HEK293 (cell line): Measurements from ENCODE around the gene GAS7.

Experiments used
- BCL11A ChIP-seq: fragments of 450-650 bp; formaldehyde crosslinking; IDR thresholded peaks from 2 replicates; pipeline ENCODE4 v1.5.1; 2016; ENCODE audit warnings: low read depth, missing biosample characterization, missing genetic modification characterization
- RBAK ChIP-seq: fragments of 450-650 bp; formaldehyde crosslinking; IDR thresholded peaks from 2 replicates; pipeline ENCODE4 v1.5.1; 2016; ENCODE audit warnings: missing biosample characterization, missing genetic modification characterization
- ZBTB17 ChIP-seq: fragments of 450-650 bp; formaldehyde crosslinking; IDR thresholded peaks from 2 replicates; pipeline ENCODE4 v1.5.1; 2016; ENCODE audit warnings: missing biosample characterization, missing genetic modification characterization
- ZBTB8A ChIP-seq: fragments of 450-650 bp; formaldehyde crosslinking; IDR thresholded peaks from 2 replicates; pipeline ENCODE4 v1.5.1; 2016; ENCODE audit warnings: missing biosample characterization, missing genetic modification characterization
- ZFP41 ChIP-seq: fragments of 450-650 bp; formaldehyde crosslinking; IDR thresholded peaks from 2 replicates; pipeline ENCODE4 v1.5.1; 2016; ENCODE audit warnings: missing biosample characterization, missing genetic modification characterization, borderline replicate concordance
- ZNF114 ChIP-seq: fragments of 450-650 bp; formaldehyde crosslinking; IDR thresholded peaks from 2 replicates; pipeline ENCODE4 v1.5.0; 2017; ENCODE audit warnings: missing biosample characterization, missing genetic modification characterization
- ZNF169 ChIP-seq: fragments of 450-650 bp; formaldehyde crosslinking; IDR thresholded peaks from 2 replicates; pipeline ENCODE4 v1.5.1; 2016; ENCODE audit warnings: missing biosample characterization, missing genetic modification characterization
- ZNF404 ChIP-seq: fragments of 450-650 bp; formaldehyde crosslinking; IDR thresholded peaks from 2 replicates; pipeline ENCODE4 v1.5.1; 2017; ENCODE audit warnings: missing biosample characterization, missing genetic modification characterization
- ZNF792 ChIP-seq: fragments of 450-650 bp; formaldehyde crosslinking; IDR thresholded peaks from 2 replicates; pipeline ENCODE4 v1.5.1; 2016; ENCODE audit warnings: missing biosample characterization, missing genetic modification characterization
- TF ChIP-seq, protein P1 (sequence below): fragments of 450-650 bp; formaldehyde crosslinking; IDR thresholded peaks from 2 replicates; pipeline ENCODE4 v1.5.1; 2016; ENCODE audit warnings: missing biosample characterization, missing genetic modification characterization
- TF ChIP-seq, protein P2 (sequence below): fragments of 450-650 bp; formaldehyde crosslinking; IDR thresholded peaks from 2 replicates; pipeline ENCODE4 v1.5.1; 2017; ENCODE audit warnings: missing biosample characterization, missing genetic modification characterization
- TF ChIP-seq, protein P3 (sequence below): fragments of 450-650 bp; formaldehyde crosslinking; IDR thresholded peaks from 2 replicates; pipeline ENCODE4 v1.5.1; 2017; ENCODE audit warnings: missing biosample characterization, missing genetic modification characterization
- TF ChIP-seq, protein P4 (sequence below): fragments of 450-650 bp; formaldehyde crosslinking; IDR thresholded peaks from 2 replicates; pipeline ENCODE4 v1.5.1; 2016; ENCODE audit warnings: missing biosample characterization, missing genetic modification characterization

DNA sequence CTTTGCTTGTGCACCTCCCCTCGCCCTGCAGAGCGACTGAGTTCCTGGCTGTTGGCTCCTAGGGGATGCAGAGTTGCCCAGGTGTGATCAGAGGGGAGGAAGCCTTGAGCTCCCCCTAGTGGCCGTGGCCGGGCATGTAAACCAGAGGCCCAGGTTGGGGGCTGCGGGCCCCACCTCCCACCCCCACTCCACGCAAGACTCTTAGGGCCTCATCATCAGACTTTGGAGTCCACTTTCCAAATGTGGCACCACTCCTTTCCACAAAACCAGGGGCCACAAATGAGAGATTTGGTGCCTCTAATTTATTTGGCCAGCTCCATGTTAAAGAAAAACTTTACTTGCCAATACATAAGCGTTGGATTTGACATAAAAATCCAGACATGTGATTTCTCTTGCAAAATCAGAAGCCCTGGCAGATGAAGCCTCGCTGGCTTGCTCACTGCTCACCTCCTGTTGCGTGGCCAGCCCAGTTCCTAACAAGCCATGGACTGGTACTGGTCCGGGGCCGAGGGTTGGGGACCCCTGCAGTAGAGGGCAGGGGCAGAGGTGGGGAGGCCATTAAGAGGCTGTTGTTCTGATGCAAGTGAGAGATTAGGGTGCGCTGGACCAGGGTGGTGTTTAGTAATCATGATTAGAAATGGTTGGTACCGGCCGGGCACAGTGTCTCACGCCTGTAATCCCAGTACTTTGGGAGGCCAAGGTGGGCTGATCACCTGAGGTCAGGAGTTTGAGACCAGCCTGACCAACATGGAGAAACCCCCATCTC lies 28.7 kb upstream of the GAS7 start:
- TF ChIP-seq, protein P1, sequence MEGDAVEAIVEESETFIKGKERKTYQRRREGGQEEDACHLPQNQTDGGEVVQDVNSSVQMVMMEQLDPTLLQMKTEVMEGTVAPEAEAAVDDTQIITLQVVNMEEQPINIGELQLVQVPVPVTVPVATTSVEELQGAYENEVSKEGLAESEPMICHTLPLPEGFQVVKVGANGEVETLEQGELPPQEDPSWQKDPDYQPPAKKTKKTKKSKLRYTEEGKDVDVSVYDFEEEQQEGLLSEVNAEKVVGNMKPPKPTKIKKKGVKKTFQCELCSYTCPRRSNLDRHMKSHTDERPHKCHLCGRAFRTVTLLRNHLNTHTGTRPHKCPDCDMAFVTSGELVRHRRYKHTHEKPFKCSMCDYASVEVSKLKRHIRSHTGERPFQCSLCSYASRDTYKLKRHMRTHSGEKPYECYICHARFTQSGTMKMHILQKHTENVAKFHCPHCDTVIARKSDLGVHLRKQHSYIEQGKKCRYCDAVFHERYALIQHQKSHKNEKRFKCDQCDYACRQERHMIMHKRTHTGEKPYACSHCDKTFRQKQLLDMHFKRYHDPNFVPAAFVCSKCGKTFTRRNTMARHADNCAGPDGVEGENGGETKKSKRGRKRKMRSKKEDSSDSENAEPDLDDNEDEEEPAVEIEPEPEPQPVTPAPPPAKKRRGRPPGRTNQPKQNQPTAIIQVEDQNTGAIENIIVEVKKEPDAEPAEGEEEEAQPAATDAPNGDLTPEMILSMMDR (tag by site-specific recombination) = peak; percentile 41; the same call in 1 of the 2 replicates
- TF ChIP-seq ZBTB8A (tag by site-specific recombination) (no peak), ZNF169 (tag by site-specific recombination) (no peak), ZNF114 (tag by site-specific recombination) (no peak), ZNF792 (tag by site-specific recombination) (no peak), ZBTB17 (tag by site-specific recombination) (no peak), BCL11A (tag by site-specific recombination) (no peak), RBAK (tag by site-specific recombination) (no peak), ZFP41 (tag by site-specific recombination) (no peak), ZNF404 (tag by site-specific recombination) (no peak)
- TF ChIP-seq, protein P2, sequence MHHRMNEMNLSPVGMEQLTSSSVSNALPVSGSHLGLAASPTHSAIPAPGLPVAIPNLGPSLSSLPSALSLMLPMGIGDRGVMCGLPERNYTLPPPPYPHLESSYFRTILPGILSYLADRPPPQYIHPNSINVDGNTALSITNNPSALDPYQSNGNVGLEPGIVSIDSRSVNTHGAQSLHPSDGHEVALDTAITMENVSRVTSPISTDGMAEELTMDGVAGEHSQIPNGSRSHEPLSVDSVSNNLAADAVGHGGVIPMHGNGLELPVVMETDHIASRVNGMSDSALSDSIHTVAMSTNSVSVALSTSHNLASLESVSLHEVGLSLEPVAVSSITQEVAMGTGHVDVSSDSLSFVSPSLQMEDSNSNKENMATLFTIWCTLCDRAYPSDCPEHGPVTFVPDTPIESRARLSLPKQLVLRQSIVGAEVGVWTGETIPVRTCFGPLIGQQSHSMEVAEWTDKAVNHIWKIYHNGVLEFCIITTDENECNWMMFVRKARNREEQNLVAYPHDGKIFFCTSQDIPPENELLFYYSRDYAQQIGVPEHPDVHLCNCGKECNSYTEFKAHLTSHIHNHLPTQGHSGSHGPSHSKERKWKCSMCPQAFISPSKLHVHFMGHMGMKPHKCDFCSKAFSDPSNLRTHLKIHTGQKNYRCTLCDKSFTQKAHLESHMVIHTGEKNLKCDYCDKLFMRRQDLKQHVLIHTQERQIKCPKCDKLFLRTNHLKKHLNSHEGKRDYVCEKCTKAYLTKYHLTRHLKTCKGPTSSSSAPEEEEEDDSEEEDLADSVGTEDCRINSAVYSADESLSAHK = no peak
- TF ChIP-seq, protein P3, sequence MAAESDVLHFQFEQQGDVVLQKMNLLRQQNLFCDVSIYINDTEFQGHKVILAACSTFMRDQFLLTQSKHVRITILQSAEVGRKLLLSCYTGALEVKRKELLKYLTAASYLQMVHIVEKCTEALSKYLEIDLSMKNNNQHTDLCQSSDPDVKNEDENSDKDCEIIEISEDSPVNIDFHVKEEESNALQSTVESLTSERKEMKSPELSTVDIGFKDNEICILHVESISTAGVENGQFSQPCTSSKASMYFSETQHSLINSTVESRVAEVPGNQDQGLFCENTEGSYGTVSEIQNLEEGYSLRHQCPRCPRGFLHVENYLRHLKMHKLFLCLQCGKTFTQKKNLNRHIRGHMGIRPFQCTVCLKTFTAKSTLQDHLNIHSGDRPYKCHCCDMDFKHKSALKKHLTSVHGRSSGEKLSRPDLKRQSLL (tag by site-specific recombination) = no peak
- TF ChIP-seq, protein P4, sequence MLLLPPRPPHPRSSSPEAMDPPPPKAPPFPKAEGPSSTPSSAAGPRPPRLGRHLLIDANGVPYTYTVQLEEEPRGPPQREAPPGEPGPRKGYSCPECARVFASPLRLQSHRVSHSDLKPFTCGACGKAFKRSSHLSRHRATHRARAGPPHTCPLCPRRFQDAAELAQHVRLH (tag by site-specific recombination) = no peak
